Vagina (tissue), 2 donors: ENCODE measurements around the gene ACP3.

Source experiments
- POLR2A ChIP-seq, 2 donors: fragments of 450-650 bp; IDR thresholded peaks; one replicate each; pipeline ENCODE4 v1.6.1; 2017; ENCODE audit warnings: antibody characterized with exemption in 2 of 2, mild to moderate bottlenecking in 2 of 2, moderate library complexity in 2 of 2
- POLR2AphosphoS5 ChIP-seq, 2 donors: sonication (generic); formaldehyde crosslinking; IDR thresholded peaks; one replicate each; pipeline ENCODE4 v1.9.0; 2017; ENCODE audit warnings: antibody characterized with exemption in 2 of 2, mild to moderate bottlenecking in 2 of 2, low read depth in 1 of 2; ENCODE audit not compliant: insufficient read depth in 1 of 2
- TF ChIP-seq, protein P1 (sequence below), 3 experiments: fragments of 450-650 bp in 2 of 3; fragments of 200-600 bp in 1 of 3; sonication (generic) in 1 of 3; IDR thresholded peaks; one replicate each; pipeline ENCODE4 v1.5.1; 2017 to 2019; ENCODE audit warnings: antibody characterized with exemption in 3 of 3, mild to moderate bottlenecking in 2 of 3, moderate library complexity in 2 of 3

DNA sequence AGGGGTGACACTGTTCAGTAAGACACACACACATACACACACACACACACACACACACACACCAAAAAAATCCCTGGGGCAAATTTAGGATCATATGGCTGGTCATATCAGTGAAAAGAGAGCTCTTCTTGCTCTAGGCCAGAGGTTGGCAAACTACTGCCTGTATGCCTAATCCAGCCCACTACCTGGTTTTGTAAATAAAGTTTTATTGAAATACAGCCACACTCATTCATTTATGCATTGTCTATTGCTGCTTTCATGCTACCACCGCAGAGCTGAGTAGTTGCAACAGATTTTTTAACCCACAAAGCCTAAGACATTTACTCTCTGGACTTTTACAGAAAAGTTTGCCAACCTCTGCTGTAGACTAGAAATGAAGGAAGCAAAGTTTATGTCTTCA is 30.6 kb downstream of the ACP3 start:
- TF ChIP-seq, protein P1, sequence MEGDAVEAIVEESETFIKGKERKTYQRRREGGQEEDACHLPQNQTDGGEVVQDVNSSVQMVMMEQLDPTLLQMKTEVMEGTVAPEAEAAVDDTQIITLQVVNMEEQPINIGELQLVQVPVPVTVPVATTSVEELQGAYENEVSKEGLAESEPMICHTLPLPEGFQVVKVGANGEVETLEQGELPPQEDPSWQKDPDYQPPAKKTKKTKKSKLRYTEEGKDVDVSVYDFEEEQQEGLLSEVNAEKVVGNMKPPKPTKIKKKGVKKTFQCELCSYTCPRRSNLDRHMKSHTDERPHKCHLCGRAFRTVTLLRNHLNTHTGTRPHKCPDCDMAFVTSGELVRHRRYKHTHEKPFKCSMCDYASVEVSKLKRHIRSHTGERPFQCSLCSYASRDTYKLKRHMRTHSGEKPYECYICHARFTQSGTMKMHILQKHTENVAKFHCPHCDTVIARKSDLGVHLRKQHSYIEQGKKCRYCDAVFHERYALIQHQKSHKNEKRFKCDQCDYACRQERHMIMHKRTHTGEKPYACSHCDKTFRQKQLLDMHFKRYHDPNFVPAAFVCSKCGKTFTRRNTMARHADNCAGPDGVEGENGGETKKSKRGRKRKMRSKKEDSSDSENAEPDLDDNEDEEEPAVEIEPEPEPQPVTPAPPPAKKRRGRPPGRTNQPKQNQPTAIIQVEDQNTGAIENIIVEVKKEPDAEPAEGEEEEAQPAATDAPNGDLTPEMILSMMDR (IDR thresholded peaks at IDR 0.05), result no peak
- TF ChIP-seq POLR2A (IDR thresholded peaks at IDR 0.05) (no peak), POLR2AphosphoS5 (IDR thresholded peaks at IDR 0.05; ENCODE audit: insufficient read depth in 1 of 2, low read depth in 1 of 2) (no peak)
